Heart right ventricle (tissue), 16 donors: ENCODE measurements around the gene PSTPIP1. TPM values are rescaled to one million over a fixed set of nuclear protein-coding genes. Genes with fewer than 3 reads are reported as not detected.

Source experiments
- ATAC-seq, 8 donors: fragments of 200-7000 bp; cut with Tn5 transposase; one replicate each; pipeline ENCODE4 v1.9.1; 2020; ENCODE audit warnings: mild to moderate bottlenecking in 8 of 8, moderate library complexity in 8 of 8, moderate number of reproducible peaks in 1 of 8
- DNase-seq, 2 donors: peaks; one replicate each; pipeline ENCODE4 v3.0.0-alpha.2; 2020
- H3K27ac ChIP-seq, 10 donors: fragments of 200-600 bp; sonication (generic) in 2 of 10; one replicate each; pipeline versions ENCODE4 v1.5.0 to v1.8.0; 2020 to 2022; ENCODE audit warnings: mild to moderate bottlenecking in 3 of 10
- H3K27me3 ChIP-seq, 7 donors: fragments of 200-600 bp; one replicate each; pipeline ENCODE4 v1.8.0; 2021 to 2022; ENCODE audit warnings: mild to moderate bottlenecking in 2 of 7
- H3K36me3 ChIP-seq, 9 donors: fragments of 200-600 bp; sonication (generic) in 1 of 9; one replicate each; pipeline versions ENCODE4 v1.5.0 to v1.8.0; 2020 to 2022; ENCODE audit warnings: mild to moderate bottlenecking in 2 of 9
- H3K4me1 ChIP-seq, 9 donors: fragments of 200-600 bp; sonication (generic) in 1 of 9; one replicate each; pipeline versions ENCODE4 v1.5.0 to v1.8.0; 2020 to 2022; ENCODE audit warnings: mild to moderate bottlenecking in 4 of 9
- H3K4me3 ChIP-seq, 10 donors: fragments of 200-600 bp; sonication (generic) in 2 of 10; one replicate each; pipeline versions ENCODE4 v1.5.0 to v1.8.0; 2020 to 2022; ENCODE audit warnings: mild to moderate bottlenecking in 7 of 10, moderate library complexity in 2 of 10
- H3K9me3 ChIP-seq, 11 donors: fragments of 200-600 bp in 10 of 11; sonication (generic) in 2 of 11; one replicate each; pipeline versions ENCODE4 v1.5.0 to v1.8.0; 2013 to 2022; ENCODE audit warnings: mild to moderate bottlenecking in 2 of 11, control low read depth in 1 of 11, moderate library complexity in 1 of 11
- CTCF ChIP-seq, 9 donors: fragments of 200-600 bp; sonication (generic) in 2 of 9; IDR thresholded peaks; one replicate each; pipeline versions ENCODE4 v1.5.0 to v1.8.0; 2021 to 2022; ENCODE audit warnings: antibody characterized with exemption in 9 of 9, mild to moderate bottlenecking in 5 of 9, moderate library complexity in 1 of 9
- WGBS, 2 donors: extraction: QIAGEN DNeasy Blood & Tissue Kit; methylation state at CpG; one replicate each; pipeline ENCODE4 v1.1.7; 2013; ENCODE audit warnings: inconsistent platforms in 1 of 2; 5-methylcytosine and 5-hydroxymethylcytosine counted together
- intact Hi-C, 10 donors: fragments of 100-400 bp; cut with DNase I; formaldehyde crosslinking; loops; one replicate each; pipeline versions ENCODE4 v1.11.1 to v1.14.2; 2022
- polyA plus RNA-seq, 2 donors: library from polyadenylated mRNA; stranded (reverse); fragments of 200-250 nt; gene quantifications; one replicate each; pipeline ENCODE4 v1.2.3, GENCODE V29; 2013
- total RNA-seq, 10 donors: library from RNA; stranded (reverse); fragmentation: NEBNext Ultra II Directional in 3 of 10; extraction: Animal tissue kit (Norgen Biotek cat#: 25700) in 3 of 10; gene quantifications; one replicate each; pipeline versions ENCODE4 v1.2.1 to v1.2.4, GENCODE V29; 2021 to 2023
- donor health status: Arrhythmogenic right ventricular cardiomyopathy.
- donor health status: ischemic (EF 13 %, LVEDD 7.1; RV severe dilation, severe dysfunction).
- donor health status: healthy with polysubstance abuse.
- donor health status: DM: no; HTN: yes; CAD: no.
- donor health status: DM: no; HTN: no; CAD: no.
- donor health status: ischemic (EF 25% LVEDD 6.9; RV normal size, moderate dysfunction).
- donor health status: ischemic (EF 25% LVEDD 5.7; RV mildly dilated, moderate dysfunction).
- donor health status: healthy.
- donor health status: DM: yes; HTN: yes; CAD: no.
- donor health status: Ischemic cardiomyopathy.
- donor health status: ischemic (EF 35%, LVEDD 5.7; RV mildly dilated, moderate dysfunction).
- donor health status: nonischemic (EF 11% LVEDD 7.7; RV severe dilation, severe dysfunction).
- donor health status: DM: yes; HTN: yes; CAD: no.
- donor health status: PGD.
- donor health status: ischemic (EF 29% LVEDD 5.4; RV normal size, mild dysfunction).
- donor health status: nonischemic (EF 23%, LVEDD 6.1; RV moderate dilation, normal function).

Gene PSTPIP1
- total and polyA plus RNA-seq, 12 donors: 1.3 to 10.4 (median 2.9) TPM; not detected in 1

GRCh38 chr15:77084436-77084835, 89.5 kb downstream of the PSTPIP1 start:
- H3K27ac ChIP-seq: peak overlapping the region in 4 of 10 donors; percentile 10 to 60 (median 40)
- intact Hi-C loops: no loop called here

GRCh38 chr15:77085297-77085696, 90.4 kb downstream of the PSTPIP1 start:
- WGBS, 2 donors: 34 to 58% methylated on average over 2 of the region's 2 CpGs
- Histone ChIP-seq H3K9me3 (no peaks in the 10 kb centered on the region), H3K4me1 (peaks cover 0 to 20% (median 5%) of the 10 kb centered on the region in 9 donors), H3K27me3 (no peaks in the 10 kb centered on the region), H3K4me3 (no peak overlapping the region), H3K27ac (peak overlapping the region in 1 of 10 donors; percentile 56), H3K36me3 (no peaks in the 10 kb centered on the region)
- TF ChIP-seq CTCF (IDR thresholded peaks at IDR 0.05): no peak
- intact Hi-C loops: no loop called here
- peak in 2 of 8 donors; percentile 31 to 36 for ATAC-seq
- no peak for DNase-seq

More at GRCh38 chr15:77084436-77084835, 89.5 kb downstream of the PSTPIP1 start:
- DNase-seq: no peak
- peaks cover 0 to 20% (median 5%) of the 10 kb centered on the region in 9 donors for H3K4me1 ChIP-seq
- WGBS, 2 donors: 86 to 91% methylated on average over 8 of the region's 8 CpGs
- H3K36me3 ChIP-seq: no peaks in the 10 kb centered on the region
- no peak for ATAC-seq
- no peaks in the 10 kb centered on the region for H3K9me3 ChIP-seq
- no peak overlapping the region for H3K4me3 ChIP-seq
- H3K27me3 ChIP-seq: no peaks in the 10 kb centered on the region
- TF ChIP-seq CTCF (IDR thresholded peaks at IDR 0.05): no peak

Other genes with a start within 250 kb of the PSTPIP1 start
- 10 to 100 TPM; 33.9 to 48.1 (median 40.2) TPM for gene SCAPER, start 89.8 kb upstream of the PSTPIP1 start, total RNA-seq
- 1 to 10 TPM; 6.9 to 9.5 TPM for gene SCAPER, start 89.8 kb upstream of the PSTPIP1 start, polyA plus RNA-seq
- gene RCN2, start 63.4 kb upstream of the PSTPIP1 start, total RNA-seq: 10 to 100 TPM; 23.3 to 29.9 (median 27.5) TPM
- 10 to 100 TPM; 14.7 to 31.3 TPM for gene RCN2, start 63.4 kb upstream of the PSTPIP1 start, polyA plus RNA-seq
- 100 to 1,000 TPM in 5 of 10 donors, 10 to 100 TPM in 5; 82.6 to 118 (median 98.7) TPM for gene TSPAN3, start 76.0 kb downstream of the PSTPIP1 start, total RNA-seq
- 100 to 1,000 TPM in 1 of 2 donors, 10 to 100 TPM in 1; 52.2 to 159 TPM for gene TSPAN3, start 76.0 kb downstream of the PSTPIP1 start, polyA plus RNA-seq